Vagina (tissue), 2 donors: ENCODE measurements around the gene FGF6. TPM values are rescaled to one million over a fixed set of nuclear protein-coding genes. Genes with fewer than 3 reads are reported as not detected.
A peak's percentile ranks its signal among the peaks of the same experiment; 100 is the strongest.

Experiments
- DNase-seq, 2 donors: peaks; one replicate each; pipeline ENCODE4 v3.0.0-alpha.2; 2017; ENCODE audit errors: extremely low spot score in 2 of 2
- H3K27ac ChIP-seq: fragments of 200-600 bp; sonication (generic); one replicate; pipeline ENCODE4 v1.5.1; 2019
- H3K27me3 ChIP-seq: fragments of 200-600 bp; sonication (generic); one replicate; pipeline ENCODE4 v1.5.1; 2019
- H3K36me3 ChIP-seq, 2 donors: fragments of 200-600 bp; sonication (generic); one replicate each; pipeline ENCODE4 v1.5.1; 2017 to 2019
- H3K4me1 ChIP-seq: fragments of 200-600 bp; sonication (generic); one replicate; pipeline ENCODE4 v1.5.1; 2019
- H3K4me3 ChIP-seq, 2 donors: fragments of 200-600 bp; sonication (generic); 1 replicate in 1 of 2; 2 replicates in 1 of 2; pipeline ENCODE4 v1.5.1; 2016 to 2019
- H3K9me3 ChIP-seq: fragments of 200-600 bp; sonication (generic); one replicate; pipeline ENCODE4 v1.5.1; 2019
- POLR2A ChIP-seq, 2 donors: fragments of 450-650 bp; IDR thresholded peaks; one replicate each; pipeline ENCODE4 v1.6.1; 2017; ENCODE audit warnings: antibody characterized with exemption in 2 of 2, mild to moderate bottlenecking in 2 of 2, moderate library complexity in 2 of 2
- POLR2AphosphoS5 ChIP-seq, 2 donors: sonication (generic); formaldehyde crosslinking; IDR thresholded peaks; one replicate each; pipeline ENCODE4 v1.9.0; 2017; ENCODE audit warnings: antibody characterized with exemption in 2 of 2, mild to moderate bottlenecking in 2 of 2, low read depth in 1 of 2; ENCODE audit not compliant: insufficient read depth in 1 of 2
- intact Hi-C: fragments of 100-400 bp; cut with DNase I; formaldehyde crosslinking; loops from one replicate; pipeline ENCODE4 v1.15.1; 2023
- total RNA-seq: library from RNA; depleted of rRNA; stranded (reverse); fragments of >200 nt; gene quantifications from one replicate; pipeline ENCODE4 v1.2.3, GENCODE V29; 2016
- TF ChIP-seq, protein P1 (sequence below), 3 experiments: fragments of 450-650 bp in 2 of 3; fragments of 200-600 bp in 1 of 3; sonication (generic) in 1 of 3; IDR thresholded peaks; one replicate each; pipeline ENCODE4 v1.5.1; 2017 to 2019; ENCODE audit warnings: antibody characterized with exemption in 3 of 3, mild to moderate bottlenecking in 2 of 3, moderate library complexity in 2 of 3

FGF6 gene
- total RNA-seq, 1 donor from 2014 or later: not detected

DNA sequence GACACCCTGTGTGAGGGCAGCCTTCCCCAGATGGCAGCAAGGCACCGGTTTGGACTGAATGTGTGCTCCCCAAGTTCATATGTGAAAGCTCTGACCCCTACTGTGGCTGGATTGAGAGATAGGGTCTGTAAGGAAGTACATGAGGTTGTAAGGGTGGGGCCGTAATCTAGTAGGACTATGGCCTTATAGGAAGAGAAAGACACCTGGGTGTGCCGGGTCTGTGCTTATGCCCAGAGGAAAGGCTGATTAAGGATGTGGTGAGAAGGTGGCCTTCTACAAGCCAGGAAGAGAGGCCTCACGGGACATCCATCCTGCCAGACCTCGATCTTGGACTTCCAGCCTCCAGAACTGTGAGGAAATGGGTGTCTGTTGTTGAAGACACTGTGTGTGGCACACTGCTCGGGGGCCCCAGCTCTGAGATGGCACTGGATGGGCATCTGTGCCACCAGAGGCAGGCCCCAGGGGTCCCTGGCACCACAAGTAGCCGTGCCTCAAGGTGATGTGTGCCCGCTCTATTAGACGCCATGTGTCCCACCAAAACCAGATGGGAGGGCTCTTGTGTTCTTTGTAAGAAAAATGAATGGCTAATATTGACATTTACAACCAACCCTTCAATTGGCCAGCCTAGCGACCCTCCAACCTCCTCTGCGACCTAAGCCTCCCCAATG, 22.0 kb downstream of the FGF6 start:
- intact Hi-C loops: no loop called here
- no peak for DNase-seq
- H3K27me3 ChIP-seq: no peaks in the 10 kb centered on the region
- no peaks in the 10 kb centered on the region for H3K4me1 ChIP-seq
- TF ChIP-seq, protein P1, sequence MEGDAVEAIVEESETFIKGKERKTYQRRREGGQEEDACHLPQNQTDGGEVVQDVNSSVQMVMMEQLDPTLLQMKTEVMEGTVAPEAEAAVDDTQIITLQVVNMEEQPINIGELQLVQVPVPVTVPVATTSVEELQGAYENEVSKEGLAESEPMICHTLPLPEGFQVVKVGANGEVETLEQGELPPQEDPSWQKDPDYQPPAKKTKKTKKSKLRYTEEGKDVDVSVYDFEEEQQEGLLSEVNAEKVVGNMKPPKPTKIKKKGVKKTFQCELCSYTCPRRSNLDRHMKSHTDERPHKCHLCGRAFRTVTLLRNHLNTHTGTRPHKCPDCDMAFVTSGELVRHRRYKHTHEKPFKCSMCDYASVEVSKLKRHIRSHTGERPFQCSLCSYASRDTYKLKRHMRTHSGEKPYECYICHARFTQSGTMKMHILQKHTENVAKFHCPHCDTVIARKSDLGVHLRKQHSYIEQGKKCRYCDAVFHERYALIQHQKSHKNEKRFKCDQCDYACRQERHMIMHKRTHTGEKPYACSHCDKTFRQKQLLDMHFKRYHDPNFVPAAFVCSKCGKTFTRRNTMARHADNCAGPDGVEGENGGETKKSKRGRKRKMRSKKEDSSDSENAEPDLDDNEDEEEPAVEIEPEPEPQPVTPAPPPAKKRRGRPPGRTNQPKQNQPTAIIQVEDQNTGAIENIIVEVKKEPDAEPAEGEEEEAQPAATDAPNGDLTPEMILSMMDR (IDR thresholded peaks at IDR 0.05): no peak
- TF ChIP-seq POLR2AphosphoS5 (IDR thresholded peaks at IDR 0.05; ENCODE audit: insufficient read depth in 1 of 2, low read depth in 1 of 2) (no peak), POLR2A (IDR thresholded peaks at IDR 0.05) (no peak)
- H3K27ac ChIP-seq: no peak overlapping the region
- no peaks in the 10 kb centered on the region for H3K9me3 ChIP-seq
- no peak overlapping the region for H3K4me3 ChIP-seq
- no peaks in the 10 kb centered on the region for H3K36me3 ChIP-seq

DNA sequence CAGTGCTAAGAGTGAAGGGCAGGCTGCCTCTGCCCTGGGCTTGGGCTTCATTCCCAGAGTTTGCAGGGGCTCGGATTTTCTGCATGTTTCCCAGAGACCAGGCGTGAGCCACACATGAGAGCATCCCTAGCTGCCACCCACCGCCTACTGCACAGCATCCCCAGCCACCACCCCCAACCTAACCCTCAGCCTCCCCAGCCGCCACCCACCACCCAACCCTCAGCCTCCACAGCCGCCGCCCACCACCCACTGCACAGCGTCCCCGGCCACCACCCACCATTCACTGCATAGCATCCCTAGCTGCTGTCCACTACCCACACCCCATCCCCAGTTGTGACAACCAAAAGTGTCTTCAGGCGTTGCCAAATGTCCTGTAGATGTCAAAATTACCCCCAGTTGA, 22.6 kb downstream of the FGF6 start:
- TF ChIP-seq, protein P1 (IDR thresholded peaks at IDR 0.05): no peak
- no peak for TF ChIP-seq POLR2A (IDR thresholded peaks at IDR 0.05)
- no peak for TF ChIP-seq POLR2AphosphoS5 (IDR thresholded peaks at IDR 0.05; ENCODE audit: insufficient read depth in 1 of 2, low read depth in 1 of 2)
- H3K36me3 ChIP-seq: no peaks in the 10 kb centered on the region
- no peaks in the 10 kb centered on the region for H3K27me3 ChIP-seq
- no peaks in the 10 kb centered on the region for H3K9me3 ChIP-seq
- H3K4me1 ChIP-seq: no peaks in the 10 kb centered on the region
- no peak overlapping the region for H3K4me3 ChIP-seq
- intact Hi-C loops: no loop called here
- H3K27ac ChIP-seq: no peak overlapping the region
- peak in 1 of 2 donors; percentile 58 for DNase-seq

DNA sequence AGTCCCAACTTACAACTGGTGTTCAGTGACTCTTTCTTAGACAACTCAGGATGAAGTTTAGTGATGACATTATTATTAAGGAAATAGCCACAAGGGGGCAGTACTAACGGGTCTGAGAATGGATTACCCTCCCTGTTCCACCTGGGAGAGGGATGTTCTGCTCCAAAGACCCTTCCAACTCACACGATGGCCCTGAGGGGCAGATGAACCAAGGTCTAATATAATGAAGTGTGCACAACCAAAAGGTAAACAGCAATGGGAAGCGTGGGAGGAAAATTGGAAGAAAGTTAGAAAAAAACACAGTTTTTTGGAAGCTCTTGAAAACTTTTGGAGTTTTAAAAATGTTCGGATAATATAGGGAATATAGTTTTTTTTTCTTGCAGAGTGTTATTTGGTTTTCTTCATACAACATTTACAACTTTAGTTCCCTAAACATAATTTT, 24.0 kb downstream of the FGF6 start:
- Histone ChIP-seq H3K4me1 (no peaks in the 10 kb centered on the region), H3K27me3 (no peaks in the 10 kb centered on the region), H3K27ac (no peak overlapping the region), H3K36me3 (no peaks in the 10 kb centered on the region), H3K4me3 (no peak overlapping the region), H3K9me3 (no peaks in the 10 kb centered on the region)
- DNase-seq: peak in 1 of 2 donors; percentile 40
- intact Hi-C loops: no loop called here
- TF ChIP-seq POLR2AphosphoS5 (IDR thresholded peaks at IDR 0.05; ENCODE audit: insufficient read depth in 1 of 2, low read depth in 1 of 2): no peak
- no peak for TF ChIP-seq POLR2A (IDR thresholded peaks at IDR 0.05)
- TF ChIP-seq, protein P1 (IDR thresholded peaks at IDR 0.05): peak; percentile 22 to 37 (median 35)

DNA sequence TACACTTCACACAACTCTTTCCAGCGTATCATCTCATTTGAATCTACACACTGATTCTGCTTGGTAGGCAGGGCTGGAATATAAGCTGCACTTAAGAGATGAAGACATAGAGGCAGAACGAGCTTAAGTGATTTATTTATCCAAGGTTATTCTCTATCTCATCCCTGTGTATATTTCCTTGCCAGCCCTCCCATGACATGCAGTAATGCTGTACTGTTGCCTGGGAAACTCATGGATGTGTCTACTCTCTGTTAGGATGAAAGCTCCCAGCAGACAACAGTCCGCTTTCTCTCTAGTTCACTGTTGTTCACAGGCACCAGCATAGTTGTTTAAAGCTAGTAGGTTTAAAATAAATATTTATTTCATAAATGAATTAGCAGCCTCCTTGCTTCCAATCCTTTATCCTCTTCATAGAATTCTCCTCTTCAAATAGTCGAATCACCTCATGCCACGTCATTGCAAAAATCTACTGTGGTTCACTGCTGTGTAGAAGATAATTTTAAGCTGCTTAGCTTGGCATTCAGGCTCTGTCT, 25.4 kb downstream of the FGF6 start:
- Histone ChIP-seq H3K4me3 (no peak overlapping the region), H3K27me3 (no peaks in the 10 kb centered on the region), H3K4me1 (no peaks in the 10 kb centered on the region), H3K9me3 (no peaks in the 10 kb centered on the region), H3K27ac (no peak overlapping the region), H3K36me3 (no peaks in the 10 kb centered on the region)
- DNase-seq: no peak
- TF ChIP-seq POLR2AphosphoS5 (IDR thresholded peaks at IDR 0.05; ENCODE audit: insufficient read depth in 1 of 2, low read depth in 1 of 2) (no peak), POLR2A (IDR thresholded peaks at IDR 0.05) (no peak)
- TF ChIP-seq, protein P1 (IDR thresholded peaks at IDR 0.05): no peak
- intact Hi-C loops: no loop called here

DNA sequence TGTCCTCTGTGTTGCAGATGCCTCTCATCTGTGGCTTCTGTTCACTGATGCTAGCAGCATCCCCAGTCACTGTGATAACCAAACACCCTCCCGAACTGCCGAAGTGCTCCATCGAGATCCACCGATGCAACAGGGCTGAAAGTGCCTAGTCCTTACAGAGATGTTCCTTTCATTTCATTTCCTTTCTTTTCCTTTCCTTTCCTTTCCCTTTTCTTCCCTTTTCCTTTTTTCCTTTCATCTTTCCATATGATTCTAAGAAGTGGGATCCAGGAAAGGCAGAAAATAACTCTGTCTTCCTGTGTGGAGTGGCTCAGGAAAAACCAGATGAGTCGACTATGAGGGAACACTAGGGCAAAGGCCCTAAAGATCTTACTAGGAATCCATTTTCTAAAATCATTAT, 26.7 kb downstream of the FGF6 start:
- no peak for TF ChIP-seq POLR2AphosphoS5 (IDR thresholded peaks at IDR 0.05; ENCODE audit: insufficient read depth in 1 of 2, low read depth in 1 of 2)
- no peak for TF ChIP-seq POLR2A (IDR thresholded peaks at IDR 0.05)
- TF ChIP-seq, protein P1 (IDR thresholded peaks at IDR 0.05): no peak
- no peaks in the 10 kb centered on the region for H3K9me3 ChIP-seq
- H3K4me1 ChIP-seq: no peaks in the 10 kb centered on the region
- no peak overlapping the region for H3K4me3 ChIP-seq
- no peak overlapping the region for H3K27ac ChIP-seq
- no peaks in the 10 kb centered on the region for H3K36me3 ChIP-seq
- peak in 1 of 2 donors; percentile 34 for DNase-seq
- no peaks in the 10 kb centered on the region for H3K27me3 ChIP-seq
- intact Hi-C loops: no loop called here
